Astrocyte (in vitro differentiated cells and primary cell): ENCODE results near the gene RPRD1B. TPM values are rescaled to one million over a fixed set of nuclear protein-coding genes. Genes with fewer than 3 reads are reported as not detected.
"Not testable (repeated sequence)": the region's sequence is repeated elsewhere in the genome, so short reads cannot be mapped to it uniquely, and the experiment has no call there.

ENCODE experiments used
- DNase-seq: peaks from one replicate; pipeline ENCODE4 v3.0.0-alpha.2; 2010; ENCODE audit warnings: low read depth
- FAIRE-seq: peaks from 2 replicates; lab custom pipeline; 2011; peaks lifted over from hg19 to GRCh38; lab: Jason Lieb, UNC
- H2AFZ ChIP-seq: 2 replicates; pipeline ENCODE4 v1.6.0; 2012; ENCODE audit warnings: low read depth, low read length, inconsistent platforms
- H3K27ac ChIP-seq: 2 replicates; pipeline ENCODE4 v1.5.1; 2011; ENCODE audit warnings: low read depth, low read length, inconsistent platforms
- H3K27me3 ChIP-seq: 2 replicates; pipeline ENCODE4 v1.6.0; 2011; ENCODE audit warnings: low read length, inconsistent platforms; ENCODE audit not compliant: insufficient read depth
- H3K36me3 ChIP-seq: 2 replicates; pipeline ENCODE4 v1.5.1; 2011; ENCODE audit warnings: low read length, inconsistent platforms; ENCODE audit not compliant: insufficient read depth
- H3K4me1 ChIP-seq: 2 replicates; pipeline ENCODE4 v1.5.1; 2011; ENCODE audit warnings: low read length, inconsistent platforms; ENCODE audit not compliant: insufficient read depth
- H3K4me2 ChIP-seq: 2 replicates; pipeline ENCODE4 v1.6.0; 2012; ENCODE audit warnings: low read length, inconsistent platforms
- H3K4me3 ChIP-seq: 2 replicates; pipeline ENCODE4 v1.5.1; 2011; ENCODE audit warnings: low read depth, mild to moderate bottlenecking, low read length, inconsistent platforms; ENCODE audit not compliant: insufficient read depth
- H3K79me2 ChIP-seq: 2 replicates; pipeline ENCODE4 v1.6.0; 2012; ENCODE audit warnings: mild to moderate bottlenecking, low read length, inconsistent platforms; ENCODE audit not compliant: insufficient read depth
- H3K9ac ChIP-seq: 2 replicates; pipeline ENCODE4 v1.6.0; 2012; ENCODE audit warnings: mild to moderate bottlenecking, low read length, inconsistent platforms
- H3K9me3 ChIP-seq: 2 replicates; pipeline ENCODE4 v1.5.1; 2012; ENCODE audit warnings: low read depth, mild to moderate bottlenecking, low read length, inconsistent platforms; ENCODE audit not compliant: insufficient read depth
- H4K20me1 ChIP-seq: 2 replicates; pipeline ENCODE4 v1.6.0; 2012; ENCODE audit warnings: low read length, inconsistent platforms; ENCODE audit not compliant: insufficient read depth
- H3K27ac Mint-ChIP-seq: one replicate; pipeline ENCODE4 v1.8.0; 2021; ENCODE audit warnings: mild to moderate bottlenecking, mixed read lengths; ENCODE audit not compliant: unreplicated experiment
- H3K27me3 Mint-ChIP-seq: one replicate; pipeline ENCODE4 v1.8.0; 2021; ENCODE audit warnings: low read depth, mixed read lengths; ENCODE audit not compliant: unreplicated experiment
- H3K36me3 Mint-ChIP-seq: one replicate; pipeline ENCODE4 v1.8.0; 2021; ENCODE audit warnings: low read depth, mixed read lengths; ENCODE audit not compliant: unreplicated experiment
- H3K4me1 Mint-ChIP-seq: one replicate; pipeline ENCODE4 v1.8.0; 2021; ENCODE audit warnings: low read depth, mixed read lengths; ENCODE audit not compliant: unreplicated experiment
- H3K4me3 Mint-ChIP-seq: one replicate; pipeline ENCODE4 v1.8.0; 2021; ENCODE audit warnings: mild to moderate bottlenecking, moderate library complexity, mixed read lengths; ENCODE audit not compliant: unreplicated experiment
- H3K9me3 Mint-ChIP-seq: one replicate; pipeline ENCODE4 v1.8.0; 2021; ENCODE audit warnings: mild to moderate bottlenecking, mixed read lengths; ENCODE audit not compliant: unreplicated experiment
- CTCF ChIP-seq: IDR thresholded peaks from 2 replicates; pipeline ENCODE4 v1.5.1; 2011; ENCODE audit warnings: low read depth, mild to moderate bottlenecking, inconsistent platforms, low read length, moderate library complexity; ENCODE audit not compliant: insufficient read depth
- EZH2 ChIP-seq: IDR thresholded peaks from 2 replicates; pipeline ENCODE4 v1.6.1; 2012; ENCODE audit warnings: mild to moderate bottlenecking, low read length, inconsistent platforms; ENCODE audit not compliant: insufficient read depth
- total RNA-seq: library from RNA; stranded (reverse); gene quantifications from 2 replicates; pipeline ENCODE4 v1.2.1, GENCODE V29; 2021

The RPRD1B gene
- total RNA-seq, 1 donor from 2014 or later: 20.7 TPM

GRCh38 chr20:38008233-38008944 is 25.2 kb upstream of the RPRD1B start:
- H3K4me1 ChIP-seq: no peaks in the 10 kb centered on the region
- H3K4me3 ChIP-seq: no peak overlapping the region
- H2AFZ ChIP-seq: no peak overlapping the region
- no peaks in the 10 kb centered on the region for H3K27me3 ChIP-seq
- Mint-ChIP-seq H3K36me3 (peaks cover 19% of the 10 kb centered on the region), H3K27ac (no peak overlapping the region), H3K9me3 (no peaks in the 10 kb centered on the region), H3K27me3 (no peaks in the 10 kb centered on the region), H3K4me3 (no peak overlapping the region), H3K4me1 (peaks cover 16% of the 10 kb centered on the region)
- no peak overlapping the region for H3K4me2 ChIP-seq
- DNase-seq (no peak), FAIRE-seq (no peak)
- H3K27ac ChIP-seq: no peak overlapping the region
- peaks cover 25% of the 10 kb centered on the region for H4K20me1 ChIP-seq
- peaks cover 15% of the 10 kb centered on the region for H3K79me2 ChIP-seq
- no peak overlapping the region for H3K9ac ChIP-seq
- no peaks in the 10 kb centered on the region for H3K9me3 ChIP-seq
- peaks cover 17% of the 10 kb centered on the region for H3K36me3 ChIP-seq
- no peak for TF ChIP-seq EZH2
- TF ChIP-seq CTCF: no peak

DNA sequence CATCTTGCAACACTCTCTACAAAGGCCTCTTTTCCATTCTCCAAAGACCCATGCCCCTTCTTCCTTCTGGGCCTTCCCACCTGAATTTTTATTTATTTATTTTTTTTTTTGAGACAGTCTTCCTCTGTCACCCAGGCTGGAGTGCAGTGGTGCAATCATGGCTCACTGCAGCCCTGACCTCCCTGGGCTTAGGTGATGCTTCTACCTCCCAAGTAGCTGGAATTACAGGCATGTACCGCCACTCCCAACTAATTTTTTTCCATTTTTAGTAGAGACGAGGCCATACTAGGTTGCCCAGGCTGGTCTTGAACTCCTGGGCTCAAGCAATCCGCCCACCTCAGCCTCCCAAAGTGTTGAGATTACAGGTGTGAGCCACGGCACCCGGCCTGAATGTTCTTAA is 24.1 kb upstream of the RPRD1B start:
- not testable (repeated sequence) for DNase-seq
- H3K4me1 Mint-ChIP-seq: peaks cover 22% of the 10 kb centered on the region

DNA sequence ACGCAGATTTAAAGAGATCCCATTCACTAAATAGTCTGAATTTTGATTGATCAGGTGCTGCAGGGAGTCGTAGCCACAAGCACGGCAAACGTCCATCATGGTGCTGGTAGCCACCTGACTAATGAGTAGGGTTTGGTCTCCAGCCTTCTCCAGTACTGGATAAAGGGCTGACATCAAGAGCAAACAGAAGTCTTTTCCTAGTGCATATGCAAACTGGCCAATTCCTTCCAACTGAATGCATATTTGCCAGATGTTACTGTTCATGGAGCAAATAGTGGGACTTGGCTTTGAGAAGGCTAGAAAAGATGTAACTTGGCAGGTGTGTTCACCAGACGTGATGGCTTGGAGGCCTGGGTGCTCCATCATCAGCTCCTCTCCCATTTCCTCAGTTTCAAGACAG is 21.9 kb upstream of the RPRD1B start:
- DNase-seq (no peak), FAIRE-seq (no peak)
- Histone ChIP-seq H3K27me3 (no peaks in the 10 kb centered on the region), H3K9me3 (no peaks in the 10 kb centered on the region), H3K4me2 (no peak overlapping the region), H3K9ac (no peak overlapping the region), H3K4me1 (no peaks in the 10 kb centered on the region), H3K79me2 (peaks cover 30% of the 10 kb centered on the region), H4K20me1 (peaks cover 29% of the 10 kb centered on the region), H3K36me3 (peaks cover 19% of the 10 kb centered on the region), H3K4me3 (no peak overlapping the region), H2AFZ (no peak overlapping the region), H3K27ac (no peak overlapping the region)
- no peaks in the 10 kb centered on the region for H3K9me3 Mint-ChIP-seq
- H3K36me3 Mint-ChIP-seq: peaks cover 38% of the 10 kb centered on the region
- TF ChIP-seq CTCF (no peak), EZH2 (no peak)
- H3K4me3 Mint-ChIP-seq: no peak overlapping the region
- no peak overlapping the region for H3K27ac Mint-ChIP-seq
- H3K4me1 Mint-ChIP-seq: peaks cover 11% of the 10 kb centered on the region
- H3K27me3 Mint-ChIP-seq: no peaks in the 10 kb centered on the region

More for the DNA sequence above, 24.1 kb upstream of the RPRD1B start:
- not testable (repeated sequence) for H3K27ac ChIP-seq, H3K27ac Mint-ChIP-seq, H3K4me3 ChIP-seq, H2AFZ ChIP-seq, H3K4me1 ChIP-seq, H3K9me3 Mint-ChIP-seq, H3K27me3 Mint-ChIP-seq, H3K4me3 Mint-ChIP-seq, H3K9me3 ChIP-seq, H3K4me2 ChIP-seq, FAIRE-seq, H3K27me3 ChIP-seq, H3K9ac ChIP-seq
- peaks cover 29% of the 10 kb centered on the region for H4K20me1 ChIP-seq
- peaks cover 20% of the 10 kb centered on the region for H3K79me2 ChIP-seq
- peaks cover 19% of the 10 kb centered on the region for H3K36me3 ChIP-seq
- peaks cover 19% of the 10 kb centered on the region for H3K36me3 Mint-ChIP-seq
